NT2/D1 (cell line): ENCODE measurements around the gene GTPBP4.

Experiments
- DNase-seq: peaks from one replicate; pipeline ENCODE4 v3.0.0-alpha.2; 2011; ENCODE audit warnings: low read depth, low spot score
- H3K27me3 ChIP-seq: 2 replicates; pipeline ENCODE4 v1.6.0; 2011; ENCODE audit warnings: mild to moderate bottlenecking; ENCODE audit not compliant: insufficient read length, insufficient read depth
- H3K36me3 ChIP-seq: 2 replicates; pipeline ENCODE4 v1.6.1; 2011; ENCODE audit warnings: mild to moderate bottlenecking, low read length, mixed read lengths; ENCODE audit not compliant: insufficient read depth, insufficient read length
- H3K4me1 ChIP-seq: 2 replicates; pipeline ENCODE4 v1.5.1; 2011; ENCODE audit not compliant: insufficient read depth, insufficient read length
- H3K4me3 ChIP-seq: 2 replicates; pipeline ENCODE4 v1.5.1; 2011; ENCODE audit warnings: low read depth; ENCODE audit not compliant: insufficient read length
- H3K9ac ChIP-seq: 2 replicates; pipeline ENCODE4 v1.6.0; 2011; ENCODE audit warnings: low read depth; ENCODE audit not compliant: insufficient read length
- H3K9me3 ChIP-seq: 2 replicates; pipeline ENCODE4 v1.5.1; 2011; ENCODE audit warnings: mild to moderate bottlenecking, low read length; ENCODE audit not compliant: insufficient read depth
- SUZ12 ChIP-seq: IDR thresholded peaks from 2 replicates; pipeline ENCODE4 v1.6.1; 2011; ENCODE audit not compliant: insufficient read length, insufficient read depth; ENCODE audit errors: extremely low read depth
- YY1 ChIP-seq: IDR thresholded peaks from 2 replicates; pipeline ENCODE4 v1.6.1; 2011; ENCODE audit not compliant: insufficient read length, insufficient read depth
- ZNF274 ChIP-seq: IDR thresholded peaks from 2 replicates; pipeline ENCODE4 v1.6.1; 2011; ENCODE audit warnings: mild to moderate bottlenecking, low read depth, low read length

Gene GTPBP4

DNA sequence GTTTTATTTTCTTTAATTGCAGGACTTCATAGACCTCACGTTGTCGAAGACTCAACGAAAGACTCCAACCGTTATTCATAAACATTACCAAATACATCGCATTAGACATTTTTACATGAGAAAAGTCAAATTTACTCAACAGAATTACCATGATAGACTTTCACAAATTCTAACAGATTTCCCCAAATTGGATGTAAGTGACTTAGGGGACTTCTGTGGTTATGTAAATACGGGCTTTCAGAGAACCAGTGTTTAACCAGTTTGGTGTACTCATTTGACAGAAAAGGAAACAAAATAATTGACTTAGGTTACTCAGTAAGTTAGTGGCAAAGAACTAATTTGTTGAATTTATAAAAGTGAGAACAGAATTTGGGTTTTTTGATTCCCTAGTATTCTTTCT is 4.2 kb downstream of the GTPBP4 start:
- no peak for DNase-seq
- peaks cover 70% of the 10 kb centered on the region for H3K36me3 ChIP-seq
- TF ChIP-seq YY1 = no peak
- TF ChIP-seq ZNF274 = no peak
- TF ChIP-seq SUZ12 = no peak

GRCh38 chr10:992871-993270 is 4.6 kb downstream of the GTPBP4 start:
- no peaks in the 10 kb centered on the region for H3K9me3 ChIP-seq
- no peak overlapping the region for H3K4me3 ChIP-seq
- H3K4me1 ChIP-seq = no peaks in the 10 kb centered on the region
- no peaks in the 10 kb centered on the region for H3K27me3 ChIP-seq
- no peak overlapping the region for H3K9ac ChIP-seq
- no peak for DNase-seq
- peaks cover 74% of the 10 kb centered on the region for H3K36me3 ChIP-seq
- TF ChIP-seq SUZ12 (no peak), YY1 (no peak), ZNF274 (no peak)

More for the DNA sequence above, 4.2 kb downstream of the GTPBP4 start:
- no peaks in the 10 kb centered on the region for H3K27me3 ChIP-seq
- H3K4me3 ChIP-seq = no peak overlapping the region
- H3K9ac ChIP-seq = no peak overlapping the region
- H3K4me1 ChIP-seq = no peaks in the 10 kb centered on the region
- H3K9me3 ChIP-seq = no peaks in the 10 kb centered on the region

DNA sequence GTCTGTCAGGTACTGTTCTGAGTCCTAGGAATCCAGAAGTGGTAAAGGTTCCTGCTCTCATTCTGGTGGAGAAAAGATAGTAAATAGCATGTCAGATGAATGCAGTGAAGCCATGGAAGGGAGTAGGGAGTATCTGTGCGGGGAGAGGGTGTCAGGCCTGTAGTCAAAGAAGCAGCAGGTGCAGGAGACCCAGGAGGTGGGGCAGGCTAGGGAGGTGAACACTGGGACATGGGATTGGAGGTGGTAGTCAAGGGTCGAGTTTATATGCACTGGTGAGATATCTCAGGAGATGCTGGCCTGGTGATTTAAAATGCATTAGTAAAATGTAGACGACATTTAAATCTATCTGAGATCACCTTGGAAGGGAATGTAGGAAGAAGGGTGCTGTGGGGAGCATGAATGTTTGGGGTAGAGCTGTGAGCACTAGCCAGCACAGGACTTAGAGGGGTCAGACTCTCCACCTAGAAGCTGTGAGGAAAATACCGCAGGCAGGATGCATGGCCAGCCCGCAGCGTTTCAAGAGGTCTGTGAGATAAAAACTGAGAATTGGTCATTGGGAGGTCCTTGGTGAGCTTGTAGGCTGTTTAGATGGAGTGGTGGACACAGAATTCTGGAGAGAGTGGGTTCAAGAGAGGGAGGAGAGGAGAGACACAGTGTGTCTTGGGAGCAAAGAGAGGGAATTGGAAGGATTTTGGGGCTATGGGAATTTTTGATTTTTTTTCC is 6.8 kb downstream of the GTPBP4 start:
- H3K9ac ChIP-seq = no peak overlapping the region
- no peak for TF ChIP-seq YY1
- no peak for TF ChIP-seq ZNF274
- TF ChIP-seq SUZ12 = no peak
- DNase-seq = no peak
- no peaks in the 10 kb centered on the region for H3K27me3 ChIP-seq
- no peaks in the 10 kb centered on the region for H3K4me1 ChIP-seq
- H3K9me3 ChIP-seq = no peaks in the 10 kb centered on the region
- peaks cover 87% of the 10 kb centered on the region for H3K36me3 ChIP-seq
- H3K4me3 ChIP-seq = no peak overlapping the region

DNA sequence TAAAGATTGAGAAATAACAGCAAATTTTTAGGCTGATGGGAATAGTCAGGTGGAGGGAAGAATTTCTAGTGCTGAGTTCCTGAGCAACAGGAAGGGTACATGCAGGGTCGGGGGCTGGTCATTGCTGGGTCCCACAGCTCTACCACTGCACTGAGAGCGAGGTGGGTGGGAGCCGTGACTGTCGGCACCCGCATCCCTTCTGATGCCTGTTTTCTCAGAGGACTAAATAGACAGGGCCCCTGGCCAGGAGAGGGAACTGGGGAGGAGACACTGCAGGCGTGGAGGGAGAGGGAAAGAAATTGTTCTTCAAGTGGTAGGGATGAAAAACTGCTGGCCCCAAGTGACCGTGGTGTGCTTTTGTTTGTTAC is 7.3 kb downstream of the GTPBP4 start:
- Histone ChIP-seq H3K36me3 (peaks cover 87% of the 10 kb centered on the region), H3K9me3 (no peaks in the 10 kb centered on the region), H3K4me3 (no peak overlapping the region), H3K4me1 (no peaks in the 10 kb centered on the region), H3K9ac (no peak overlapping the region), H3K27me3 (no peaks in the 10 kb centered on the region)
- TF ChIP-seq YY1 (no peak), SUZ12 (no peak), ZNF274 (no peak)
- DNase-seq = no peak

- Histone ChIP-seq H3K4me1 (no peaks in the 10 kb centered on the region), H3K9me3 (no peaks in the 10 kb centered on the region), H3K4me3 (no peak overlapping the region), H3K27me3 (no peaks in the 10 kb centered on the region), H3K9ac (no peak overlapping the region), H3K36me3 (peaks cover 87% of the 10 kb centered on the region)
- no peak for TF ChIP-seq ZNF274
- TF ChIP-seq SUZ12 = no peak
- TF ChIP-seq YY1 = no peak
- no peak for DNase-seq
Measured at GRCh38 chr10:996031-996430, 7.8 kb downstream of the GTPBP4 start.

GRCh38 chr10:997266-998022 is 9.2 kb downstream of the GTPBP4 start:
- H3K27me3 ChIP-seq = no peaks in the 10 kb centered on the region
- H3K4me1 ChIP-seq = no peaks in the 10 kb centered on the region
- H3K36me3 ChIP-seq = peaks cover 94% of the 10 kb centered on the region
- no peak for DNase-seq
- no peak overlapping the region for H3K4me3 ChIP-seq
- H3K9ac ChIP-seq = no peak overlapping the region
- TF ChIP-seq SUZ12 = no peak
- no peak for TF ChIP-seq ZNF274
- TF ChIP-seq YY1 = no peak
- H3K9me3 ChIP-seq = no peaks in the 10 kb centered on the region

DNA sequence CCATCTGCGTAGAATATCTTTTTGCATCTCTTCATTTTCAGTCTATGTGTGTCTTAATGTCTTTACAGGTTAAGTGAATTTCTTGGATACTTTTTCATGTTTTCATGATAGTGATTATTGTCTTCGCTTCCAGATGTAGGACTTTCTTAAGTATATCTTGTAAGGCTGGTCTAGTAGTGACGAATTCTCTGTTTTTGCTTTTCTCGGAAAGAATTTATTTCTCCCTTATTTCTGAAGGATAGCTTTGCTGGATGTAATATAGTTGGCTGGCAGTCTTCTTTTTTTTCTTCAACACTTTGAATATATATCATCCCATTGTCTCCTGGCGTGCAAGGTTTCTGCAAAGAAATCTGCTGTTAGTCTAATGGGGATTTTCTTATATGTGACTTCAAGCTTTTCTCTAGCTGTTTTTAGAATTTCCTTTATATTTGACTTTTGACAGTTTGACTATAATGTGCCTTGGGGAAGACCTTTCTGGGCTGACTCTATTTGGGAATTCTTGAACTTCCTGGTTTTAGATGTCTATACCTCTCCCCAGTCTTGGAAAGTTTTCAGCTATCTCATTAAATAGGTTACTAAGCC is 14.3 kb downstream of the GTPBP4 start:
- TF ChIP-seq ZNF274 (no peak), YY1 (no peak), SUZ12 (no peak)
- Histone ChIP-seq H3K4me1 (no peaks in the 10 kb centered on the region), H3K9ac (no peak overlapping the region), H3K4me3 (no peak overlapping the region), H3K36me3 (peaks cover 92% of the 10 kb centered on the region), H3K27me3 (no peaks in the 10 kb centered on the region), H3K9me3 (no peaks in the 10 kb centered on the region)
- no peak for DNase-seq
